Measurements from ENCODE around the gene OSBP2. TPM values are rescaled to one million over a fixed set of nuclear protein-coding genes. Genes with fewer than 3 reads are reported as not detected.

OSBP2 gene
- polyA plus RNA-seq, 2 of the 4 experiments (the other 2 are of a cell fraction) = 2.7 to 6.0 TPM

DNA sequence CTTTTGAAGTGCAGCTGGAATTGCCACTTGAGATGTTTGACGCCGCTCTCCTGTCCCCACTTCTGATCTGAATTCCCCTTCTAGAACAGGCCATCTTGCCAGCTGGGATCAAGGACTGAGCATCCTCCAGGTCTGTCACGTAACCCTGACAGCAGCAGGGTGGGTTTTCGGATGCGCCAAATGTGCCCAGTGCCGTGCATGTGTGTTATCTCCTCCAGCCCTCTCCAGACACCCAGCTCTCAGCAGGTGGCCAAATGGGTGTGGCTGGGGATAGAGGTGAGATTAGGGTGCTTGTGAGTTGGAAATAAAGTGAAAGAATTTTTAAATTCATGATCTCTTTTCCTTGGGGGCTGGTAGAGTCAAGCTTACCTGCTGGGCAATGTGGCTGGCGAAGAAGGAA, 3.3 kb downstream of the OSBP2 start:
- Histone ChIP-seq H3K4me3 (no peak overlapping the region), H3K9me3 (no peaks in the 10 kb centered on the region), H3K4me1 (peaks cover 12% of the 10 kb centered on the region), H3K4me2 (no peak overlapping the region), H3K27ac (no peak overlapping the region)
- 95% methylated on average over 4 of the region's 7 CpGs for WGBS (ENCODE audit: missing lambda C conversion rate)
- DNase-seq (ENCODE audit: low read depth in 1 of 2, low spot score in 1 of 2) (no peak), FAIRE-seq (no peak), ATAC-seq (no peak)
- ChIA-PET CTCF (interaction anchor here (0.5 to 1.0 kb wide), 2 partner anchors 59 to 63 kb away, joined by 3 read pairs; partner anchors contain the start of gene SLC35E4), POLR2A (no interaction called here)
- TF ChIP-seq, protein P1, sequence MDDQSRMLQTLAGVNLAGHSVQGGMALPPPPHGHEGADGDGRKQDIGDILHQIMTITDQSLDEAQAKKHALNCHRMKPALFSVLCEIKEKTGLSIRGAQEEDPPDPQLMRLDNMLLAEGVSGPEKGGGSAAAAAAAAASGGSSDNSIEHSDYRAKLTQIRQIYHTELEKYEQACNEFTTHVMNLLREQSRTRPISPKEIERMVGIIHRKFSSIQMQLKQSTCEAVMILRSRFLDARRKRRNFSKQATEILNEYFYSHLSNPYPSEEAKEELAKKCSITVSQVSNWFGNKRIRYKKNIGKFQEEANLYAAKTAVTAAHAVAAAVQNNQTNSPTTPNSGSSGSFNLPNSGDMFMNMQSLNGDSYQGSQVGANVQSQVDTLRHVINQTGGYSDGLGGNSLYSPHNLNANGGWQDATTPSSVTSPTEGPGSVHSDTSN (IDR thresholded peaks at IDR 0.05) = no peak
- TF ChIP-seq RCOR1 (IDR thresholded peaks at IDR 0.05; ENCODE audit: low read depth, low read length) = no peak
- TF ChIP-seq USF2 (IDR thresholded peaks at IDR 0.05) = no peak
- TF ChIP-seq HOXB13 (CRISPR knock-in tag; IDR thresholded peaks at IDR 0.05; ENCODE audit: low read depth) = no peak
- no peak for TF ChIP-seq PHF8 (IDR thresholded peaks at IDR 0.05; ENCODE audit: borderline replicate concordance, low read depth)
- no peak for TF ChIP-seq KDM5A (IDR thresholded peaks at IDR 0.05)
- TF ChIP-seq, protein P2, sequence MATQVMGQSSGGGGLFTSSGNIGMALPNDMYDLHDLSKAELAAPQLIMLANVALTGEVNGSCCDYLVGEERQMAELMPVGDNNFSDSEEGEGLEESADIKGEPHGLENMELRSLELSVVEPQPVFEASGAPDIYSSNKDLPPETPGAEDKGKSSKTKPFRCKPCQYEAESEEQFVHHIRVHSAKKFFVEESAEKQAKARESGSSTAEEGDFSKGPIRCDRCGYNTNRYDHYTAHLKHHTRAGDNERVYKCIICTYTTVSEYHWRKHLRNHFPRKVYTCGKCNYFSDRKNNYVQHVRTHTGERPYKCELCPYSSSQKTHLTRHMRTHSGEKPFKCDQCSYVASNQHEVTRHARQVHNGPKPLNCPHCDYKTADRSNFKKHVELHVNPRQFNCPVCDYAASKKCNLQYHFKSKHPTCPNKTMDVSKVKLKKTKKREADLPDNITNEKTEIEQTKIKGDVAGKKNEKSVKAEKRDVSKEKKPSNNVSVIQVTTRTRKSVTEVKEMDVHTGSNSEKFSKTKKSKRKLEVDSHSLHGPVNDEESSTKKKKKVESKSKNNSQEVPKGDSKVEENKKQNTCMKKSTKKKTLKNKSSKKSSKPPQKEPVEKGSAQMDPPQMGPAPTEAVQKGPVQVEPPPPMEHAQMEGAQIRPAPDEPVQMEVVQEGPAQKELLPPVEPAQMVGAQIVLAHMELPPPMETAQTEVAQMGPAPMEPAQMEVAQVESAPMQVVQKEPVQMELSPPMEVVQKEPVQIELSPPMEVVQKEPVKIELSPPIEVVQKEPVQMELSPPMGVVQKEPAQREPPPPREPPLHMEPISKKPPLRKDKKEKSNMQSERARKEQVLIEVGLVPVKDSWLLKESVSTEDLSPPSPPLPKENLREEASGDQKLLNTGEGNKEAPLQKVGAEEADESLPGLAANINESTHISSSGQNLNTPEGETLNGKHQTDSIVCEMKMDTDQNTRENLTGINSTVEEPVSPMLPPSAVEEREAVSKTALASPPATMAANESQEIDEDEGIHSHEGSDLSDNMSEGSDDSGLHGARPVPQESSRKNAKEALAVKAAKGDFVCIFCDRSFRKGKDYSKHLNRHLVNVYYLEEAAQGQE (IDR thresholded peaks at IDR 0.05) = no peak
- no peak for TF ChIP-seq ZSCAN20 (CRISPR knock-in tag; IDR thresholded peaks at IDR 0.05)
- no peak for TF ChIP-seq MAZ (IDR thresholded peaks at IDR 0.05; ENCODE audit: borderline replicate concordance, low read depth, low read length)
- no peak for TF ChIP-seq HEYL (CRISPR knock-in tag; IDR thresholded peaks at IDR 0.05)
- no peak for TF ChIP-seq ELK1 (IDR thresholded peaks at IDR 0.05; ENCODE audit: low read depth, low read length)
- no peak for TF ChIP-seq POLR2A (IDR thresholded peaks at IDR 0.05; ENCODE audit: low read length)

GRCh38 chr22:30701872-30702271, 7.2 kb downstream of the OSBP2 start:
- FAIRE-seq (no peak), ATAC-seq (no peak), DNase-seq (ENCODE audit: low read depth in 1 of 2, low spot score in 1 of 2) (no peak)
- Histone ChIP-seq H3K4me1 (peaks cover 7% of the 10 kb centered on the region; the same call in 2 of the 3 replicates), H3K4me2 (no peak overlapping the region; the same call in 2 of the 3 replicates), H3K4me3 (no peak overlapping the region), H3K9me3 (no peaks in the 10 kb centered on the region), H3K27ac (no peak overlapping the region)
- 100% methylated on average over 1 of the region's 1 CpG for WGBS (ENCODE audit: missing lambda C conversion rate)
- ChIA-PET CTCF (interaction anchor here (2.1 kb wide), 1 partner anchor 54 kb away, joined by 7 read pairs; no protein-coding TSS in a partner anchor), POLR2A (no interaction called here)
- no peak for TF ChIP-seq TFCP2L1 (CRISPR knock-in tag; IDR thresholded peaks at IDR 0.05)
- no peak for TF ChIP-seq JUNB (IDR thresholded peaks at IDR 0.05)
- TF ChIP-seq HOXA7 (CRISPR knock-in tag; IDR thresholded peaks at IDR 0.05) = no peak
- TF ChIP-seq ZNF302 (CRISPR knock-in tag; IDR thresholded peaks at IDR 0.05) = no peak
- TF ChIP-seq, protein P3, sequence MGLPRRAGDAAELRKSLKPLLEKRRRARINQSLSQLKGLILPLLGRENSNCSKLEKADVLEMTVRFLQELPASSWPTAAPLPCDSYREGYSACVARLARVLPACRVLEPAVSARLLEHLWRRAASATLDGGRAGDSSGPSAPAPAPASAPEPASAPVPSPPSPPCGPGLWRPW (IDR thresholded peaks at IDR 0.05) = no peak
- TF ChIP-seq CBX8 (IDR thresholded peaks at IDR 0.05) = no peak
- no peak for TF ChIP-seq FOSB (CRISPR knock-in tag; IDR thresholded peaks at IDR 0.05)
- TF ChIP-seq ATOH8 (CRISPR knock-in tag; IDR thresholded peaks at IDR 0.05; ENCODE audit: low read depth) = no peak
- no peak for TF ChIP-seq FOSL2 (IDR thresholded peaks at IDR 0.05)
- no peak for TF ChIP-seq FOSL2 (CRISPR knock-in tag; IDR thresholded peaks at IDR 0.05)
- TF ChIP-seq KDM1A (IDR thresholded peaks at IDR 0.05; ENCODE audit: low read depth) = no peak
- TF ChIP-seq HOXB13 (CRISPR knock-in tag; IDR thresholded peaks at IDR 0.05; ENCODE audit: low read depth) = no peak
- no peak for TF ChIP-seq POLR2A (IDR thresholded peaks at IDR 0.05; ENCODE audit: low read length)

Measured in A549 (cell line).